ENCODE results near the gene RETNLB. TPM values are rescaled to one million over a fixed set of nuclear protein-coding genes. Genes with fewer than 3 reads are reported as not detected.

RETNLB gene
- total RNA-seq, 1 donor from 2014 or later, result not detected

DNA sequence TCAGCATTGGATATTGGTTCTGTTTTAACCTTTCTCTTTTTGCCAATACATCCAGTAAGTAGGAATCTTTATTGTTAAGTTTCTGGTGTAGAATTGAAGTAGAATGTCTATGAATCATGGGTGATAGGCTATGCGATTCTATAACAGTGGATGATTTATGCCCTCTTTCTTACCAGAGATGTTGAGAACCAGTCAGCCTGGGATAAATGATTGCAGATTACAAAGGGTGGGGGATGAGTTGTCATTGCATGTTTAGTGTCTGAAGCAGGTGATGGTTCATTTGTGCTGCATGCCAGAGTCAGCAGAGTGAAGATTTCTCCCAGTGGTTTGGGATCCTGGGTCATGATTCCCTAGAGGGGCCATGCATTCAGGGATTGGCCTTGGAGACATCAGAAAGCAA lies 14.3 kb downstream of the RETNLB start:
- H3K4me3 ChIP-seq, result no peak overlapping the region
- H3K36me3 ChIP-seq, result no peaks in the 10 kb centered on the region
- ATAC-seq (no peak), DNase-seq (no peak)
- no peak overlapping the region for H3K27ac ChIP-seq
- TF ChIP-seq, protein P1, sequence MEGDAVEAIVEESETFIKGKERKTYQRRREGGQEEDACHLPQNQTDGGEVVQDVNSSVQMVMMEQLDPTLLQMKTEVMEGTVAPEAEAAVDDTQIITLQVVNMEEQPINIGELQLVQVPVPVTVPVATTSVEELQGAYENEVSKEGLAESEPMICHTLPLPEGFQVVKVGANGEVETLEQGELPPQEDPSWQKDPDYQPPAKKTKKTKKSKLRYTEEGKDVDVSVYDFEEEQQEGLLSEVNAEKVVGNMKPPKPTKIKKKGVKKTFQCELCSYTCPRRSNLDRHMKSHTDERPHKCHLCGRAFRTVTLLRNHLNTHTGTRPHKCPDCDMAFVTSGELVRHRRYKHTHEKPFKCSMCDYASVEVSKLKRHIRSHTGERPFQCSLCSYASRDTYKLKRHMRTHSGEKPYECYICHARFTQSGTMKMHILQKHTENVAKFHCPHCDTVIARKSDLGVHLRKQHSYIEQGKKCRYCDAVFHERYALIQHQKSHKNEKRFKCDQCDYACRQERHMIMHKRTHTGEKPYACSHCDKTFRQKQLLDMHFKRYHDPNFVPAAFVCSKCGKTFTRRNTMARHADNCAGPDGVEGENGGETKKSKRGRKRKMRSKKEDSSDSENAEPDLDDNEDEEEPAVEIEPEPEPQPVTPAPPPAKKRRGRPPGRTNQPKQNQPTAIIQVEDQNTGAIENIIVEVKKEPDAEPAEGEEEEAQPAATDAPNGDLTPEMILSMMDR (IDR thresholded peaks at IDR 0.05), result no peak
- no peaks in the 10 kb centered on the region for H3K27me3 ChIP-seq (ENCODE audit: low read depth)
- H3K4me1 ChIP-seq, result no peaks in the 10 kb centered on the region
- no peaks in the 10 kb centered on the region for H3K9me3 ChIP-seq
- intact Hi-C loops (cut with DNase I), result no loop called here

DNA sequence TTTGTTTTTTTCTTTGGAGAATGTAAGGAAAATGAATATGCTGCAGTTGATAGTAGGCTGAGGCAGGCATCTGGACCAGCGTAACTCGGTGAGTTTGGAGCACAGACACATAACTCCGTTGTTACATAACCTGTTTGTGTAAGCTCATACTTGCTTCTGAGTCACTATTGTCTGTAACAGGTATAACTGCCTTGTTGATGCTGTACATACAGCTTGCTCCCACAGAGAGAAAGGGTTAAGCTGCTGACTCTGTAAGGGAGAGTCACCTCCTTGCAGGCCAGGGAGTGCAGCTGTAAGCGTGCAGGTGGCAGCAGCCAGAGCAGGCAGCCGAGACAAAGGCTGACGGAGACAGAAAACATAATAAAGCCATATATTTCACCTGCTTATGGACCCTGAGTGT lies 20.4 kb downstream of the RETNLB start:
- H3K27me3 ChIP-seq (ENCODE audit: low read depth), result no peaks in the 10 kb centered on the region
- H3K4me3 ChIP-seq, result no peak overlapping the region
- no peak overlapping the region for H3K27ac ChIP-seq
- no peaks in the 10 kb centered on the region for H3K9me3 ChIP-seq
- intact Hi-C loops (cut with DNase I), result no loop called here
- H3K36me3 ChIP-seq, result no peaks in the 10 kb centered on the region
- TF ChIP-seq, protein P1 (IDR thresholded peaks at IDR 0.05), result no peak
- ATAC-seq (peak in 1 of 2 donors; percentile 9), DNase-seq (no peak)
- H3K4me1 ChIP-seq, result no peaks in the 10 kb centered on the region

DNA sequence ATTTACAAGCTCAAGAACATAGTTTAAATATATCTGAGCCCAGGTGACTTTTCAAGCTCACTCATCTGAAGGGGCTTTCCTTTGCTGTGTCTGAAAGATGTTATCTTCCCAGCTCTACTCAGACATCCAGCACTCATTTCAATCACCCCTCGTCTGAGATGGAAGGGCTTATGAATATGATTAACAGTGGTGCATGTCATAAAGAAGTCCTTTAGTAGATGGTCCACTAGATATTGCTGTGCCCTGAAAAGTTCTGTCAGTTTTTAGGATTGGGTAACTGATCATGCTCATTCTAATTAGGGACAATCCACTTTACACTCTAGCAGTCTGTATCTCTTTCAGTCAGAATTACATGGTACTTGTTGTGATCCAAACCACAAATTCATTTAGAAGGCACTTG lies 28.3 kb downstream of the RETNLB start:
- no peak overlapping the region for H3K4me3 ChIP-seq
- no peaks in the 10 kb centered on the region for H3K36me3 ChIP-seq
- no peaks in the 10 kb centered on the region for H3K4me1 ChIP-seq
- no peaks in the 10 kb centered on the region for H3K9me3 ChIP-seq
- DNase-seq (no peak), ATAC-seq (no peak)
- TF ChIP-seq, protein P1 (IDR thresholded peaks at IDR 0.05), result no peak
- intact Hi-C loops (cut with DNase I), result no loop called here
- no peak overlapping the region for H3K27ac ChIP-seq
- H3K27me3 ChIP-seq (ENCODE audit: low read depth), result no peaks in the 10 kb centered on the region

DNA sequence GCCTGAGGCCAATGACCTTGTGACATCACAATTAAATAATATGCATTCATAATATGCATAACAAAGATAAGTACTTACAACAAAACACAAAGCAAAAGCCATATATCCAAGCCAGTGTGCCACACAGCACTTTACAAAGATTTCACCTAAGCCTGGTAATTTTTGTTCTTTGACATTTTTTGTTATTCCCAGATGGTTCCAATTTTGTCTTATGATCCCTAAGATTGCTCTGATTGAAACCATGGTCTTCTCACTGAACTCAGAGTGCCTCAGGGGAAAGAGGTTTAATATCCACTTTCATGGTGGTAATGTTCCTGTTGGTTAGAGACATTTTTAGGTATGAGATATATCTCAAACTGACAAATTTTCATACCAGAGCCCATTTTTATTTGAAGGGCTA lies 29.1 kb downstream of the RETNLB start:
- Histone ChIP-seq H3K27ac (no peak overlapping the region), H3K9me3 (no peaks in the 10 kb centered on the region), H3K4me3 (no peak overlapping the region), H3K27me3 (ENCODE audit: low read depth) (no peaks in the 10 kb centered on the region), H3K4me1 (no peaks in the 10 kb centered on the region), H3K36me3 (no peaks in the 10 kb centered on the region)
- TF ChIP-seq, protein P1 (IDR thresholded peaks at IDR 0.05), result no peak
- ATAC-seq, result no peak
- intact Hi-C loops (cut with DNase I), result no loop called here
- DNase-seq, result no peak

DNA sequence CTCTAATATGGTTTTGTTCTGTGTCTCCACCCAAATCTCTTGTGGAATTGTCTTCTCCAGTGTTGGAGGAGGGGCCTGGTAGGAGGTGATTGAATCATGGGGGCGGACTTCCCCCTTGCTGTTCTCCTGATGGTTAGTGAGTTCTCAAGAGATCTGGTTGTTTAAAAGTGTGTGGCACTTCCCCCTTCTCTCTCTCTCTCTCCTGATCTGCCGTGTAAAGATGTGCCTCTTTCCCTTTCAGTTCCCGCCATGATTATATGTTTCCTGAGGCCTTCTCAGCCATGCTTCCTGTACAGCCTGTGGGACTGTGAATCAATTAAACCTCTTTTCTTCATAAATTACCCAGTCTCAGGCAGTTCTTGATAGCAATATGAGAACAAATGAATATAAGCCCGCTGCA lies 33.1 kb downstream of the RETNLB start:
- no peak for DNase-seq
- H3K27me3 ChIP-seq (ENCODE audit: low read depth), result no peaks in the 10 kb centered on the region
- H3K4me3 ChIP-seq, result no peak overlapping the region
- no peak overlapping the region for H3K27ac ChIP-seq
- no peak for ATAC-seq
- intact Hi-C loops (cut with DNase I), result no loop called here
- H3K4me1 ChIP-seq, result no peaks in the 10 kb centered on the region
- no peaks in the 10 kb centered on the region for H3K9me3 ChIP-seq
- H3K36me3 ChIP-seq, result no peaks in the 10 kb centered on the region
- TF ChIP-seq, protein P1 (IDR thresholded peaks at IDR 0.05), result no peak

DNA sequence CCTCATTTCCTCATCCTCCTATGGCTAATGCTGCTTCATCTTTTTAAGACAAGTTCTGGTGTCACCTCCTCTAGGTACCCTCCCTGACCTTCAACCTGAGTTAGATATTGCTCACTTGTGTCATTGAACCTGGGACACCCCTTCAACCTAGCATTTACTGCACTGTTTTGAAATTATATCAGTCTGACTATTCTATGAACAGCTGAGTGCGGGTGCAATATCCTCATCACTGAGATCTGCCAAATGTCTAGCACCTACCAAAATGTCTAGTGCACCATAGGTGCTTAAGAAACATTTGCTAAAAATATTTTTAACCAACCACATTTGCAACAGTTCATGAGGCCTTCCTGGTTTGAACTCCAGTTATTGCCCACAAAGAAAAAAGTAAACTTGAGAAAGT lies 34.5 kb downstream of the RETNLB start:
- TF ChIP-seq, protein P1 (IDR thresholded peaks at IDR 0.05), result no peak
- H3K9me3 ChIP-seq, result no peaks in the 10 kb centered on the region
- no peak overlapping the region for H3K27ac ChIP-seq
- no peaks in the 10 kb centered on the region for H3K27me3 ChIP-seq (ENCODE audit: low read depth)
- intact Hi-C loops (cut with DNase I), result no loop called here
- no peaks in the 10 kb centered on the region for H3K36me3 ChIP-seq
- no peaks in the 10 kb centered on the region for H3K4me1 ChIP-seq
- no peak for ATAC-seq
- H3K4me3 ChIP-seq, result no peak overlapping the region
- no peak for DNase-seq

All from lower lobe of right lung (tissue), 2 donors.